H9 (cell line): ENCODE results near the gene PPL. TPM values are rescaled to one million over a fixed set of nuclear protein-coding genes. Genes with fewer than 3 reads are reported as not detected.

Experiments
- DNase-seq: peaks from one replicate; pipeline ENCODE4 v3.0.0-alpha.2; 2017
- H2AFZ ChIP-seq: one replicate; pipeline ENCODE4 v1.6.1; 2013; ENCODE audit warnings: mild to moderate bottlenecking, low read length, control low read depth, moderate library complexity
- H2AK5ac ChIP-seq: 2 replicates; pipeline ENCODE4 v1.6.1; 2013; ENCODE audit warnings: low read length, control low read depth, mixed read lengths; ENCODE audit not compliant: insufficient read length
- H2BK120ac ChIP-seq: one replicate; pipeline ENCODE4 v1.6.1; 2013; ENCODE audit warnings: low read depth, mild to moderate bottlenecking, low read length, control low read depth, inconsistent platforms; ENCODE audit not compliant: poor library complexity, severe bottlenecking
- H2BK12ac ChIP-seq: 2 replicates; pipeline ENCODE4 v1.6.1; 2013; ENCODE audit warnings: low read length, control low read depth, mixed read lengths, low read depth; ENCODE audit not compliant: insufficient read length
- H2BK15ac ChIP-seq: 2 replicates; pipeline ENCODE4 v1.6.1; 2013; ENCODE audit warnings: low read depth, low read length, control low read depth
- H2BK20ac ChIP-seq: one replicate; pipeline ENCODE4 v1.6.1; 2013; ENCODE audit warnings: low read depth, mild to moderate bottlenecking, low read length, control low read depth, inconsistent platforms; ENCODE audit not compliant: poor library complexity, severe bottlenecking
- H2BK5ac ChIP-seq: 2 replicates; pipeline ENCODE4 v1.6.1; 2013; ENCODE audit warnings: low read length, control low read depth, mixed read lengths; ENCODE audit not compliant: insufficient read length
- H3K14ac ChIP-seq: 2 replicates; pipeline ENCODE4 v1.6.1; 2013; ENCODE audit warnings: low read length, control low read depth; ENCODE audit not compliant: insufficient read depth
- H3K18ac ChIP-seq: 2 replicates; pipeline ENCODE4 v1.6.1; 2013; ENCODE audit warnings: low read depth, mild to moderate bottlenecking, mixed read lengths, low read length, control low read depth; ENCODE audit not compliant: insufficient read length
- H3K23ac ChIP-seq: 2 replicates; pipeline ENCODE4 v1.6.1; 2013; ENCODE audit warnings: low read length, control low read depth, mixed read lengths, low read depth; ENCODE audit not compliant: insufficient read length
- H3K23me2 ChIP-seq: 2 replicates; pipeline ENCODE4 v1.6.1; 2013; ENCODE audit warnings: low read depth, mild to moderate bottlenecking, mixed read lengths, low read length, control low read depth; ENCODE audit not compliant: insufficient read length, poor library complexity, severe bottlenecking
- H3K27ac ChIP-seq: 2 replicates; pipeline ENCODE4 v1.5.1; 2013; ENCODE audit warnings: low read length, control low read depth, mixed read lengths, low read depth; ENCODE audit not compliant: insufficient read length
- H3K27me3 ChIP-seq: 2 replicates; pipeline ENCODE4 v1.6.1; 2013; ENCODE audit warnings: low read length, control low read depth, inconsistent platforms; ENCODE audit not compliant: insufficient read depth
- H3K4ac ChIP-seq: 2 replicates; pipeline ENCODE4 v1.6.1; 2013; ENCODE audit warnings: low read depth, mild to moderate bottlenecking, control low read depth, inconsistent platforms, low read length, moderate library complexity
- H3K4me1 ChIP-seq: 2 replicates; pipeline ENCODE4 v1.6.1; 2013; ENCODE audit warnings: low read length, control low read depth, inconsistent platforms; ENCODE audit not compliant: insufficient read depth
- H3K4me2 ChIP-seq: 2 replicates; pipeline ENCODE4 v1.6.1; 2013; ENCODE audit warnings: low read length, control low read depth, mixed read lengths; ENCODE audit not compliant: insufficient read length, insufficient read depth
- H3K56ac ChIP-seq: 2 replicates; pipeline ENCODE4 v1.6.1; 2013; ENCODE audit warnings: low read depth, mild to moderate bottlenecking, mixed read lengths, low read length, control low read depth; ENCODE audit not compliant: insufficient read length
- H3K79me1 ChIP-seq: 2 replicates; pipeline ENCODE4 v1.6.1; 2013; ENCODE audit warnings: low read depth, mild to moderate bottlenecking, moderate library complexity, low read length, control low read depth, inconsistent platforms; ENCODE audit not compliant: insufficient read depth, poor library complexity, severe bottlenecking
- H3K79me2 ChIP-seq: 2 replicates; pipeline ENCODE4 v1.6.1; 2013; ENCODE audit warnings: low read length, control low read depth, inconsistent platforms; ENCODE audit not compliant: insufficient read depth
- H3K9ac ChIP-seq: 2 replicates; pipeline ENCODE4 v1.6.1; 2013; ENCODE audit warnings: low read length, control low read depth, mixed read lengths; ENCODE audit not compliant: insufficient read length; ENCODE audit errors: extremely low read depth
- H3K9me3 ChIP-seq: one replicate; pipeline ENCODE4 v1.6.1; 2013; ENCODE audit warnings: low read depth, low read length, inconsistent platforms; ENCODE audit not compliant: control insufficient read depth
- H3T11ph ChIP-seq: one replicate; pipeline ENCODE4 v1.6.1; 2013; ENCODE audit warnings: mild to moderate bottlenecking, low read length, control low read depth, inconsistent platforms
- H4K20me1 ChIP-seq: one replicate; pipeline ENCODE4 v1.6.1; 2013; ENCODE audit not compliant: control insufficient read depth, insufficient read length, insufficient read depth
- H4K5ac ChIP-seq: 2 replicates; pipeline ENCODE4 v1.6.1; 2013; ENCODE audit warnings: low read depth, mild to moderate bottlenecking, mixed read lengths, low read length, control low read depth; ENCODE audit not compliant: insufficient read length
- H4K8ac ChIP-seq: replicated peaks from 2 replicates; pipeline ENCODE4 v1.6.1; 2013; ENCODE audit warnings: low read length, control low read depth, mixed read lengths, low read depth; ENCODE audit not compliant: insufficient read length
- H4K91ac ChIP-seq: 2 replicates; pipeline ENCODE4 v1.6.1; 2013; ENCODE audit warnings: low read depth, mild to moderate bottlenecking, moderate library complexity, mixed read lengths, low read length, control low read depth; ENCODE audit not compliant: insufficient read length
- H3K27ac Mint-ChIP-seq, 3 experiments: 2 replicates in 2 of 3; 3 replicates in 1 of 3; pipeline ENCODE4 v1.8.0; 2020 to 2021; ENCODE audit warnings: mixed read lengths in 3 of 3, mild to moderate bottlenecking in 1 of 3, moderate library complexity in 1 of 3
- H3K27me3 Mint-ChIP-seq: 2 replicates; pipeline ENCODE4 v1.8.0; 2021; ENCODE audit warnings: low read depth, mild to moderate bottlenecking, moderate library complexity, mixed read lengths
- H3K36me3 Mint-ChIP-seq, 3 experiments: 2 replicates in 2 of 3; 3 replicates in 1 of 3; pipeline ENCODE4 v1.8.0; 2020 to 2021; ENCODE audit warnings: low read depth in 3 of 3, mixed read lengths in 3 of 3; ENCODE audit not compliant: insufficient read depth in 1 of 3
- H3K4me1 Mint-ChIP-seq, 2 experiments: 2 replicates each; pipeline ENCODE4 v1.8.0; 2020; ENCODE audit warnings: mixed read lengths in 2 of 2
- H3K4me3 Mint-ChIP-seq, 2 experiments: 2 replicates in 1 of 2; 3 replicates in 1 of 2; pipeline ENCODE4 v1.8.0; 2020 to 2021; ENCODE audit warnings: mild to moderate bottlenecking in 2 of 2, mixed read lengths in 2 of 2, moderate library complexity in 1 of 2
- H3K9me3 Mint-ChIP-seq, 2 experiments: 2 replicates in 1 of 2; 3 replicates in 1 of 2; pipeline ENCODE4 v1.8.0; 2020; ENCODE audit warnings: mild to moderate bottlenecking in 2 of 2, mixed read lengths in 2 of 2, moderate library complexity in 1 of 2
- CTCF ChIP-seq: fragments of 200-600 bp; sonication (generic); conservative IDR thresholded peaks from 3 replicates; pipeline ENCODE4 v1.8.0; 2021; ENCODE audit warnings: antibody characterized with exemption, mild to moderate bottlenecking
- WGBS: extraction: QIAGEN DNeasy Blood & Tissue Kit; methylation state at CpG from one replicate; pipeline ENCODE4 v1.1.7; 2013; ENCODE audit warnings: missing lambda C conversion rate, low lambda C conversion rate, mixed read lengths; ENCODE audit not compliant: insufficient read length; ENCODE audit errors: extremely low coverage; 5-methylcytosine and 5-hydroxymethylcytosine counted together
- total RNA-seq: library from RNA; stranded (reverse); gene quantifications from 2 replicates; pipeline ENCODE4 v1.2.1, GENCODE V29; 2021

PPL gene
- total RNA-seq, 1 experiment from 2014 or later = 29.2 TPM

GRCh38 chr16:4947722-4948503 is 11.0 kb upstream of the PPL start:
- H3K4me2 ChIP-seq = no peak overlapping the region
- no CpG with 5 or more reads among the region's 16 CpGs for WGBS
- H3K27ac ChIP-seq = no peak overlapping the region
- H3K27me3 Mint-ChIP-seq = no peaks in the 10 kb centered on the region; the same call in none of the 2 replicates
- no peaks in the 10 kb centered on the region for H3K79me1 ChIP-seq
- no peak overlapping the region for H4K8ac ChIP-seq
- H2BK15ac ChIP-seq = no peak overlapping the region
- H3K9me3 Mint-ChIP-seq = no peaks in the 10 kb centered on the region; a peak in 1 of 5 replicates
- H3K23me2 ChIP-seq = no peaks in the 10 kb centered on the region
- peaks cover 43 to 44% of the 10 kb centered on the region in 2 experiments for H3K4me1 Mint-ChIP-seq
- peak overlapping the region; percentile 80 to 97 (median 88); a peak in 6 of 7 replicates for H3K27ac Mint-ChIP-seq
- H2BK12ac ChIP-seq = no peak overlapping the region
- H3K23ac ChIP-seq = no peak overlapping the region
- no peak overlapping the region for H3K9ac ChIP-seq
- H2BK120ac ChIP-seq = no peak overlapping the region
- H3K14ac ChIP-seq = 0 out of 2 replicates have a peak overlapping the region, but pooled peaks have one; percentile 49
- peak overlapping the region in 1 of 2 experiments; percentile 51; a peak in 3 of 5 replicates for H3K4me3 Mint-ChIP-seq
- no peaks in the 10 kb centered on the region for H3K9me3 ChIP-seq
- H2AK5ac ChIP-seq = no peak overlapping the region
- H3K36me3 Mint-ChIP-seq = no peaks in the 10 kb centered on the region
- peak; percentile 81 for DNase-seq
- TF ChIP-seq CTCF = no peak
- no peak overlapping the region for H2BK5ac ChIP-seq
- H3K4me1 ChIP-seq = peaks cover 9% of the 10 kb centered on the region; the same call in 1 of the 2 replicates
- H3T11ph ChIP-seq = no peak overlapping the region
- no peak overlapping the region for H3K18ac ChIP-seq
- H4K91ac ChIP-seq = no peak overlapping the region
- no peak overlapping the region for H4K5ac ChIP-seq
- H3K79me2 ChIP-seq = no peaks in the 10 kb centered on the region
- H2AFZ ChIP-seq = no peak overlapping the region
- no peak overlapping the region for H2BK20ac ChIP-seq
- no peak overlapping the region; the same call in 1 of the 2 replicates for H3K4ac ChIP-seq
- H3K27me3 ChIP-seq = no peaks in the 10 kb centered on the region
- no peak overlapping the region for H3K56ac ChIP-seq
- no peaks in the 10 kb centered on the region for H4K20me1 ChIP-seq
